GM12864 (cell line): ENCODE results near the gene OLIG1.

ENCODE experiments used
- DNase-seq: peaks from one replicate; pipeline ENCODE4 v3.0.0-alpha.2; 2011; ENCODE audit warnings: low read depth
- H3K4me3 ChIP-seq: 2 replicates; pipeline ENCODE4 v1.5.1; 2011; ENCODE audit warnings: mild to moderate bottlenecking, low read depth, low read length, control low read depth
- CTCF ChIP-seq: IDR thresholded peaks from 2 replicates; pipeline ENCODE4 v1.5.1; 2011; ENCODE audit warnings: low read depth, mild to moderate bottlenecking, moderate library complexity, low read length, control low read depth, inconsistent platforms; ENCODE audit errors: missing control alignments

OLIG1 gene

GRCh38 chr21:33031152-33031911 lies 38.6 kb upstream of the OLIG1 start:
- DNase-seq = no peak
- TF ChIP-seq CTCF = no peak
- no peak overlapping the region for H3K4me3 ChIP-seq

GRCh38 chr21:33032434-33033047 lies 37.4 kb upstream of the OLIG1 start:
- TF ChIP-seq CTCF = no peak
- DNase-seq = no peak
- no peak overlapping the region for H3K4me3 ChIP-seq

GRCh38 chr21:33033094-33033951 lies 36.6 kb upstream of the OLIG1 start:
- no peak for TF ChIP-seq CTCF
- no peak for DNase-seq
- H3K4me3 ChIP-seq = no peak overlapping the region

GRCh38 chr21:33033961-33034413 lies 36.0 kb upstream of the OLIG1 start:
- no peak overlapping the region for H3K4me3 ChIP-seq

GRCh38 chr21:33035147-33035546 lies 34.8 kb upstream of the OLIG1 start:
- H3K4me3 ChIP-seq = no peak overlapping the region
- no peak for TF ChIP-seq CTCF
- DNase-seq = no peak

More at GRCh38 chr21:33033961-33034413, 36.0 kb upstream of the OLIG1 start:
- DNase-seq = peak; percentile 8
- no peak for TF ChIP-seq CTCF

GRCh38 chr21:33036430-33037162 lies 33.3 kb upstream of the OLIG1 start:
- DNase-seq = no peak
- no peak for TF ChIP-seq CTCF
- H3K4me3 ChIP-seq = no peak overlapping the region
